Pancreas (tissue), 10 donors: ENCODE measurements around the gene DOK3. TPM values are rescaled to one million over a fixed set of nuclear protein-coding genes. Genes with fewer than 3 reads are reported as not detected.

ENCODE experiments used
- ATAC-seq, 4 donors: fragments of 200-7000 bp; cut with Tn5 transposase; one replicate each; pipeline versions ENCODE4 v1.8.0 to v1.9.1; 2020; ENCODE audit warnings: mild to moderate bottlenecking in 4 of 4, moderate library complexity in 4 of 4
- DNase-seq, 6 donors: peaks; one replicate each; pipeline ENCODE4 v3.0.0-alpha.2; 2020
- FAIRE-seq: peaks from 2 replicates; lab custom pipeline; 2012; peaks lifted over from hg19 to GRCh38; lab: Jason Lieb, UNC
- H3K27ac ChIP-seq, 4 donors: fragments of 200-600 bp; sonication (generic); 1 replicate in 3 of 4; 2 replicates in 1 of 4; pipeline versions ENCODE4 v1.5.0 to v1.8.0; 2020
- H3K27me3 ChIP-seq, 4 donors: fragments of 200-600 bp; one replicate each; pipeline ENCODE4 v1.8.0; 2021
- H3K36me3 ChIP-seq, 3 donors: fragments of 200-600 bp; sonication (generic) in 1 of 3; one replicate each; pipeline versions ENCODE4 v1.5.0 to v1.8.0; 2020 to 2021
- H3K4me1 ChIP-seq, 3 donors: fragments of 200-600 bp; one replicate each; pipeline ENCODE4 v1.8.0; 2021
- H3K4me3 ChIP-seq, 4 donors: fragments of 200-600 bp; sonication (generic) in 2 of 4; one replicate each; pipeline versions ENCODE4 v1.5.0 to v1.8.0; 2020 to 2021
- H3K9me3 ChIP-seq, 4 donors: fragments of 200-600 bp; one replicate each; pipeline ENCODE4 v1.8.0; 2021
- WGBS, 2 donors: extraction: QIAGEN DNeasy Blood & Tissue Kit; methylation state at CpG; one replicate each; pipeline ENCODE4 v1.1.7; 2013; 5-methylcytosine and 5-hydroxymethylcytosine counted together
- intact Hi-C, 3 donors: fragments of 100-400 bp; cut with DNase I; formaldehyde crosslinking; loops; one replicate each; pipeline versions ENCODE4 v1.11.1 to v1.14.2; 2022
- polyA plus RNA-seq, 2 donors: library from polyadenylated mRNA; stranded (reverse); fragments of 200-250 nt; gene quantifications; one replicate each; pipeline ENCODE4 v1.2.3, GENCODE V29; 2013
- total RNA-seq, 6 donors: library from RNA; stranded (reverse); fragmentation: NEBNext Ultra II Directional in 4 of 6; extraction: Animal tissue kit (Norgen Biotek cat#: 25700) in 4 of 6; gene quantifications; one replicate each; pipeline versions ENCODE4 v1.2.1 to v1.2.4, GENCODE V29; 2021 to 2023
- TF ChIP-seq, protein P1 (sequence below), 4 donors: fragments of 200-600 bp; sonication (generic) in 3 of 4; IDR thresholded peaks; one replicate each; pipeline versions ENCODE4 v1.5.0 to v1.8.0; 2021; ENCODE audit warnings: antibody characterized with exemption in 4 of 4
- donor health status: healthy with polysubstance abuse.
- donor health status: DM: no; HTN: no; CAD: no; lungs with moderate emphysema.
- donor health status: DM: no; HTN: no; CAD: no.
- donor health status: control.
- donor health status: control.
- donor health status: Bipolar disorder and iron deficiency.
- donor health status: DM: yes; HTN: yes; CAD: no.
- donor health status: DM: no; HTN: no; CAD: no.
- donor health status: DM: no; HTN: no; CAD: no.
- donor health status: DM: yes; HTN: yes; CAD: no.

The DOK3 gene
- total and polyA plus RNA-seq, 8 donors = 0.98 to 11.4 (median 4.7) TPM

GRCh38 chr5:177511796-177512675 lies 2.4 kb upstream of the DOK3 start:
- 91 to 93% methylated on average over 34 of the region's 34 CpGs for WGBS, 2 donors
- no peaks in the 10 kb centered on the region for H3K27me3 ChIP-seq
- H3K4me1 ChIP-seq = peaks cover 0 to 11% (median 4%) of the 10 kb centered on the region in 3 donors
- FAIRE-seq (no peak), ATAC-seq (no peak), DNase-seq (peak in 1 of 6 donors; percentile 66)
- peaks cover 0 to 20% (median 16%) of the 10 kb centered on the region in 3 donors for H3K36me3 ChIP-seq
- H3K4me3 ChIP-seq = no peak overlapping the region
- no peaks in the 10 kb centered on the region for H3K9me3 ChIP-seq
- no peak overlapping the region for H3K27ac ChIP-seq
- intact Hi-C loops = loop anchor here in 1 of 3 donors (5.0 kb wide), 1 partner anchor 115 kb away; no protein-coding TSS in a partner anchor
- TF ChIP-seq, protein P1, sequence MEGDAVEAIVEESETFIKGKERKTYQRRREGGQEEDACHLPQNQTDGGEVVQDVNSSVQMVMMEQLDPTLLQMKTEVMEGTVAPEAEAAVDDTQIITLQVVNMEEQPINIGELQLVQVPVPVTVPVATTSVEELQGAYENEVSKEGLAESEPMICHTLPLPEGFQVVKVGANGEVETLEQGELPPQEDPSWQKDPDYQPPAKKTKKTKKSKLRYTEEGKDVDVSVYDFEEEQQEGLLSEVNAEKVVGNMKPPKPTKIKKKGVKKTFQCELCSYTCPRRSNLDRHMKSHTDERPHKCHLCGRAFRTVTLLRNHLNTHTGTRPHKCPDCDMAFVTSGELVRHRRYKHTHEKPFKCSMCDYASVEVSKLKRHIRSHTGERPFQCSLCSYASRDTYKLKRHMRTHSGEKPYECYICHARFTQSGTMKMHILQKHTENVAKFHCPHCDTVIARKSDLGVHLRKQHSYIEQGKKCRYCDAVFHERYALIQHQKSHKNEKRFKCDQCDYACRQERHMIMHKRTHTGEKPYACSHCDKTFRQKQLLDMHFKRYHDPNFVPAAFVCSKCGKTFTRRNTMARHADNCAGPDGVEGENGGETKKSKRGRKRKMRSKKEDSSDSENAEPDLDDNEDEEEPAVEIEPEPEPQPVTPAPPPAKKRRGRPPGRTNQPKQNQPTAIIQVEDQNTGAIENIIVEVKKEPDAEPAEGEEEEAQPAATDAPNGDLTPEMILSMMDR (IDR thresholded peaks at IDR 0.05) = no peak

- intact Hi-C loops = loop anchor here in 1 of 3 donors (5.0 kb wide), 1 partner anchor 114 kb away; no protein-coding TSS in a partner anchor
- WGBS, 2 donors = 90 to 92% methylated on average over 5 of the region's 5 CpGs
- Histone ChIP-seq H3K27ac (peak overlapping the region in 2 of 4 donors; percentile 52 to 54), H3K4me1 (peaks cover 0 to 11% (median 4%) of the 10 kb centered on the region in 3 donors), H3K4me3 (no peak overlapping the region), H3K36me3 (peaks cover 0 to 20% (median 16%) of the 10 kb centered on the region in 3 donors), H3K9me3 (no peaks in the 10 kb centered on the region), H3K27me3 (no peaks in the 10 kb centered on the region)
- DNase-seq (peak in 1 of 6 donors; percentile 55), ATAC-seq (no peak), FAIRE-seq (no peak)
- TF ChIP-seq, protein P1 (IDR thresholded peaks at IDR 0.05) = no peak
Measured at GRCh38 chr5:177511181-177511580, 1.6 kb upstream of the DOK3 start.

GRCh38 chr5:177510567-177511053 lies 984 bp upstream of the DOK3 start:
- peak overlapping the region in 2 of 4 donors; percentile 40 to 52 for H3K27ac ChIP-seq
- H3K36me3 ChIP-seq = peaks cover 0 to 20% (median 16%) of the 10 kb centered on the region in 3 donors
- H3K9me3 ChIP-seq = no peaks in the 10 kb centered on the region
- no peak overlapping the region for H3K4me3 ChIP-seq
- TF ChIP-seq, protein P1 (IDR thresholded peaks at IDR 0.05) = no peak
- DNase-seq = peak in 1 of 6 donors; percentile 38
- intact Hi-C loops = loop anchor here in 1 of 3 donors (5.0 kb wide), 1 partner anchor 113 kb away; no protein-coding TSS in a partner anchor
- ATAC-seq = peak in 2 of 4 donors; percentile 13 to 31
- no peaks in the 10 kb centered on the region for H3K27me3 ChIP-seq
- peaks cover 0 to 5% (median 0%) of the 10 kb centered on the region in 3 donors for H3K4me1 ChIP-seq
- 89% methylated on average over 15 of the region's 15 CpGs for WGBS, 2 donors
- FAIRE-seq = no peak

DNA sequence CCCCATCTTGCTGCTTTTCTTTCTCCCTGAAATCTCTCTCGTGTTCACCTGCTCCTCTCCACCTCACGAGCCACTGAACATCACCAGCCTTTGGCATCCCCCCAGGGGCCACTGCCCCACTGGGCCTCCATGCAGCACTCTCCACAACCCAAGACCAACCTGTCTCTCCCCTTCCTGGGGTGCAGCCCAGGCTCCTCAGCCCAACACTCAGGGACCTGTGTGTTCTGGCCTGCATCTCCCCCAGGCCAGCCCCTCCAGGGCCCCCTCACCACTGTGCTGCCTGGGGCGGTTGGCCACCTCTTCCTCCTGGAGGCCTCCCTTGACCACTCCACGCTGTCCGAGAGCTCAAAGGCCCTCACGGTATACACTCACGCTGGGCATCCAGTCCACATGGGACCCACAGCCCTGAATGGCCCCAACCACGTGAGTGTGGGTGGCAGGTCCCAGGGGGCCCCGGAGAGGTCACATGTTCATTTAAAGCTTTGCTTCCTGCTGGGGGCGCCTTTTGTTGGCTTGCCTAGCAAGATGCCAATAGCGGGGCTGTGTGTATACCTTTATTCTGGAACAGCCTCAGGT lies 453 bp upstream of the DOK3 start:
- WGBS, 2 donors = 72 to 73% methylated on average over 11 of the region's 11 CpGs
- H3K4me3 ChIP-seq = peak overlapping the region in 1 of 4 donors; percentile 40

More for the DNA sequence above, 453 bp upstream of the DOK3 start:
- ATAC-seq (peak in 2 of 4 donors; percentile 3 to 20), DNase-seq (peak in 1 of 6 donors; percentile 54), FAIRE-seq (no peak)
- intact Hi-C loops = loop anchor here in 1 of 3 donors (5.0 kb wide), 1 partner anchor 113 kb away; no protein-coding TSS in a partner anchor
- Histone ChIP-seq H3K36me3 (peaks cover 0 to 20% (median 16%) of the 10 kb centered on the region in 3 donors), H3K4me1 (peaks cover 0 to under 1% (median 0%) of the 10 kb centered on the region in 3 donors), H3K9me3 (no peaks in the 10 kb centered on the region), H3K27me3 (no peaks in the 10 kb centered on the region), H3K27ac (peak overlapping the region in 2 of 4 donors; percentile 25 to 40)
- TF ChIP-seq, protein P1 (IDR thresholded peaks at IDR 0.05) = no peak
